AG10803 (cell line): ENCODE measurements around the gene GSK3A.

Source experiments
- DNase-seq: peaks from one replicate; pipeline ENCODE4 v3.0.0; 2010; ENCODE audit warnings: low read depth
- H3K4me3 ChIP-seq: 2 replicates; pipeline ENCODE4 v1.5.1; 2011; ENCODE audit warnings: mild to moderate bottlenecking, low read length, control low read depth
- TF ChIP-seq, protein P1 (sequence below): conservative IDR thresholded peaks from 2 replicates; pipeline ENCODE4 v1.5.1; 2011; ENCODE audit warnings: mild to moderate bottlenecking, low read length, control low read depth, inconsistent platforms

GSK3A gene

DNA sequence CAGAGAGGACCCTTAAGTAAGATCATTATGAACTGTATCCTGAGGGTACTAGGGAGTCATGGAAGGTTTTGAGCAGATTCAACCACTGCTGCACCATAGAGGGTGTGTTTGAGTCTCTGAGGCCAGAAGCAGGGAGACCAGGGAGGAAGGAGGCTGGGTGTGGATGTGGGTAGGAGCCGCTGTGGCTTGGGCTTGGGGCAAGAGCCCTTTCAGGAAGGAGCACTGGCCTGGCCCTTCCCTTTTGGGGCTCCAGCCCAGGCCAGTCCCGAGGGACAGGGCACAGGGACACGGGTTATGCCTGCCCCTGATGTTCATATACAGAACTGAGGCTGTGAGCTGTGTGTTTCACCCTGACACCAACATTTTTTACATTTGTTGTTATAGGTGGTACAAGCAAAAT lies 33.9 kb upstream of the GSK3A start:
- TF ChIP-seq, protein P1, sequence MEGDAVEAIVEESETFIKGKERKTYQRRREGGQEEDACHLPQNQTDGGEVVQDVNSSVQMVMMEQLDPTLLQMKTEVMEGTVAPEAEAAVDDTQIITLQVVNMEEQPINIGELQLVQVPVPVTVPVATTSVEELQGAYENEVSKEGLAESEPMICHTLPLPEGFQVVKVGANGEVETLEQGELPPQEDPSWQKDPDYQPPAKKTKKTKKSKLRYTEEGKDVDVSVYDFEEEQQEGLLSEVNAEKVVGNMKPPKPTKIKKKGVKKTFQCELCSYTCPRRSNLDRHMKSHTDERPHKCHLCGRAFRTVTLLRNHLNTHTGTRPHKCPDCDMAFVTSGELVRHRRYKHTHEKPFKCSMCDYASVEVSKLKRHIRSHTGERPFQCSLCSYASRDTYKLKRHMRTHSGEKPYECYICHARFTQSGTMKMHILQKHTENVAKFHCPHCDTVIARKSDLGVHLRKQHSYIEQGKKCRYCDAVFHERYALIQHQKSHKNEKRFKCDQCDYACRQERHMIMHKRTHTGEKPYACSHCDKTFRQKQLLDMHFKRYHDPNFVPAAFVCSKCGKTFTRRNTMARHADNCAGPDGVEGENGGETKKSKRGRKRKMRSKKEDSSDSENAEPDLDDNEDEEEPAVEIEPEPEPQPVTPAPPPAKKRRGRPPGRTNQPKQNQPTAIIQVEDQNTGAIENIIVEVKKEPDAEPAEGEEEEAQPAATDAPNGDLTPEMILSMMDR: no peak
- H3K4me3 ChIP-seq: no peak overlapping the region
- no peak for DNase-seq

DNA sequence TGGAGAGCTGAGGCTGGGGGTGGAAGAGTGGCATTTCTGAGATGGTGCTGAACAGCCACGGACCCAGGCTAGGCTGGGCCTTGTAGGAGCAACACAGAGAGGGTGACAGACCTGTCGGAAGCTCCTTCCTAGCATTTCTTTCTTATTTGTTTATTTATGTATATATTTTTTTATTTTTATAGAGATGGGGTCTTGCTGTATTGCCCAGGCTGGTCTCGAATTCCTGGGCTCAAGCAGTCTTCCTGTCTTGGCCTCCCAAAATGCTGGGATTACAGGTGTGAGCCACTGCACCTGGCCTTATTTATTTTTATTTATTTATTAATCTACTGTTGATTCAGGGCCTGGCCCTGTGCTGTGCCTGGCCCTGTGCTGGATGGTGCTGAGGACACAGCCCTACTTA lies 33.1 kb upstream of the GSK3A start:
- no peak for DNase-seq

DNA sequence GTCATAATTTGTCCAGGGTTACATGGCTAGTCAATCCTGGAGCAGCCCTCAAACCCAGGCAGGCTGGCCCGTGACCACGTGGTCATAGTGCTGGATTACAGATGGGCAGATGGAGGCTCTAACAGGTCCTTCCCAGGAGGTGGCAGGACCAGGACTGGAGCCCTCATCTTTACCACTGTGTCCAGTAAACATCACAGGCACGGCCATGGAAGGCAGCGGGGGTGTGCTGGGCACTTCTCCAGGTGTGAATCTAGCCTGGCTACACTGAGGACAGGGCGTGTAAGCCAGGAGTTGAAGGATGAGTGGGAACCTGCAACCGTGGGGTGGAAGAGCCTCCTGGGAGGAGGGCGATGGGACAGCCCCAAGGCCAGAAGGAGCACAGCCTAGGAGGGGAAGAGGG lies 32.7 kb upstream of the GSK3A start:
- TF ChIP-seq, protein P1: no peak
- DNase-seq: no peak

More for the DNA sequence above, 33.1 kb upstream of the GSK3A start:
- TF ChIP-seq, protein P1: no peak
- no peak overlapping the region for H3K4me3 ChIP-seq

DNA sequence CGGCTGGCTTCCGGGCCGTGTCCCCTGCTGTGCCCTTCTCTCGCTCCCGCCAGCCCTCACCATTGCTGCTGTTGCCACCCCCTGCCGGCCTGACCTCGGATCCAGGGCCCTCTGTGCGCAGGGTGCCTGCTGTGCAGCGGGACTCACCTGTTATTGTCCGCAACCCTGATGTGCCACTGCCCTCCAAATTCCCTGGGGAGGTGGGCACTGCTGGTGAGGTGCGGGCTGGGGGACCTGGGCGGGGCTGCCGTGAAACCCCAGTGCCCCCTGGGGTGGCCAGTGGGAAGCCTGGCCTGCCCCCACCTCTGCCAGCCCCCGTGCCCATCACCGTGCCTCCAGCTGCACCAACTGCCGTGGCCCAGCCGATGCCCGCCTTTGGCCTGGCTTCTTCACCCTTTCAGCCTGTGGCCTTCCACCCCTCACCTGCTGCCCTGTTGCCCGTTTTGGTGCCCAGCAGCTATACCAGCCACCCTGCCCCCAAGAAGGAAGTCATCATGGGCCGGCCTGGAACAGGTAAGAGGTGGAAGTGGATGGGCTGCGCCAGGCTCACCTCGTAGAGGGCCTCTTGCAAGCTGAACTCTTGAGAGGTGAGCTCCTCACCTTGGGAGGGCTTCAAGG lies 31.8 kb upstream of the GSK3A start:
- TF ChIP-seq, protein P1: no peak
- DNase-seq: no peak
- H3K4me3 ChIP-seq: no peak overlapping the region

More for the DNA sequence above, 32.7 kb upstream of the GSK3A start:
- no peak overlapping the region for H3K4me3 ChIP-seq

DNA sequence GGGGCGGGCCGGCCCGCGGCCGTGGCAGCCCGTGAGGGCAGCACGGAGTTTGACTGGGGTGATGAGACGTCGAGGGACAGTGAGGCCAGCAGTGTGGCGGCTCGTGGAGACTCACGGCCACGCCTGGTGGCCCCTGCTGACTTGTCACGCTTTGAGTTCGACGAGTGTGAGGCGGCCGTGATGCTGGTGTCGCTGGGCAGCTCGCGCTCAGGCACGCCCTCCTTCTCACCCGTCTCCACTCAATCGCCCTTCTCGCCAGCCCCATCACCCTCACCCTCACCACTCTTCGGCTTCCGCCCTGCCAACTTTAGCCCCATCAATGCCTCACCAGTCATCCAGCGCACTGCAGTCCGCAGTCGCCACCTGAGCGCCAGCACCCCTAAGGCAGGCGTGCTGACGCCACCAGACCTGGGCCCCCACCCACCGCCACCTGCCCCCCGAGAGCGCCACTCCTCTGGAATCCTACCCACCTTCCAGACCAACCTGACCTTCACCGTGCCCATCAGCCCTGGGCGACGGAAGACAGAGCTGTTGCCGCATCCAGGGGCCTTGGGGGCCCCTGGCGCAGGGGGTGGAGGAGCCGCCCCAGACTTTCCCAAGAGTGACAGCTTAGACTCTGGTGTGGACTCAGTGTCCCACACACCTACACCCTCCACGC lies 31.1 kb upstream of the GSK3A start:
- no peak overlapping the region for H3K4me3 ChIP-seq
- TF ChIP-seq, protein P1: no peak
- DNase-seq: no peak

DNA sequence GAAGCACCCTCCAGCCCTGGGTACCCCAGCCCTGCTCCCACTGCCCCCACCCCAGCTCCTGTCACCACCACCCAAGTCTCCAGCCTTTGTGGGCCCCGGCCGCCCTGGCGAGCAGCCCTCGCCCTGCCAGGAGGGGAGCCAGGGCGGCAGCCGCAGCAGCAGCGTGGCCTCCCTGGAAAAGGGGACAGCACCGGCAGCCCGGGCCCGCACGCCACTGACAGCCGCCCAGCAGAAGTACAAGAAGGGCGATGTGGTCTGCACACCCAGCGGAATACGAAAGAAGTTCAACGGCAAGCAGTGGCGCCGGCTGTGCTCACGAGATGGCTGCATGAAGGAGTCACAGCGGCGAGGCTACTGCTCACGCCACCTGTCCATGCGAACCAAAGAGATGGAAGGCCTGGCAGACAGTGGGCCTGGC lies 30.6 kb upstream of the GSK3A start:
- H3K4me3 ChIP-seq: no peak overlapping the region
- TF ChIP-seq, protein P1: no peak
- no peak for DNase-seq

DNA sequence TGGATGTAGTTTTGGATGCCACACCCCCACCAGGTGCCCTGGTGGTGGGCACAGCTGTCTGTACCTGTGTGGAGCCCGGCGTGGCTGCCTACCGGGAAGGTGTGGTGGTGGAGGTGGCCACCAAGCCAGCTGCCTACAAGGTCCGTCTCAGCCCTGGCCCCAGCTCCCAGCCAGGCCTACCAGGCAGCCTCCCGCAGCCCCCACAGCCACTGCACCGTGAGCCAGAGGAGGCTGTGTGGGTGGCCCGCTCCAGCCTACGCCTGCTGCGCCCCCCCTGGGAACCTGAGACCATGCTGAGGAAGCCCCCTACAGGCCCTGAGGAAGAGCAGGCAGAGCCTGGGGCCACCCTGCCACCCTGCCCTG lies 30.1 kb upstream of the GSK3A start:
- TF ChIP-seq, protein P1: no peak
- DNase-seq: no peak

More for the DNA sequence above, 30.1 kb upstream of the GSK3A start:
- H3K4me3 ChIP-seq: no peak overlapping the region
